H9 (cell line): ENCODE data around the gene GYG2. TPM values are rescaled to one million over a fixed set of nuclear protein-coding genes. Genes with fewer than 3 reads are reported as not detected.

ENCODE experiments used
- DNase-seq: peaks from one replicate; pipeline ENCODE4 v3.0.0-alpha.2; 2017
- H2AFZ ChIP-seq: one replicate; pipeline ENCODE4 v1.6.1; 2013; ENCODE audit warnings: mild to moderate bottlenecking, low read length, control low read depth, moderate library complexity
- H2AK5ac ChIP-seq: 2 replicates; pipeline ENCODE4 v1.6.1; 2013; ENCODE audit warnings: low read length, control low read depth, mixed read lengths; ENCODE audit not compliant: insufficient read length
- H2BK120ac ChIP-seq: one replicate; pipeline ENCODE4 v1.6.1; 2013; ENCODE audit warnings: low read depth, mild to moderate bottlenecking, low read length, control low read depth, inconsistent platforms; ENCODE audit not compliant: poor library complexity, severe bottlenecking
- H2BK12ac ChIP-seq: 2 replicates; pipeline ENCODE4 v1.6.1; 2013; ENCODE audit warnings: low read length, control low read depth, mixed read lengths, low read depth; ENCODE audit not compliant: insufficient read length
- H2BK15ac ChIP-seq: 2 replicates; pipeline ENCODE4 v1.6.1; 2013; ENCODE audit warnings: low read depth, low read length, control low read depth
- H2BK20ac ChIP-seq: one replicate; pipeline ENCODE4 v1.6.1; 2013; ENCODE audit warnings: low read depth, mild to moderate bottlenecking, low read length, control low read depth, inconsistent platforms; ENCODE audit not compliant: poor library complexity, severe bottlenecking
- H2BK5ac ChIP-seq: 2 replicates; pipeline ENCODE4 v1.6.1; 2013; ENCODE audit warnings: low read length, control low read depth, mixed read lengths; ENCODE audit not compliant: insufficient read length
- H3K14ac ChIP-seq: 2 replicates; pipeline ENCODE4 v1.6.1; 2013; ENCODE audit warnings: low read length, control low read depth; ENCODE audit not compliant: insufficient read depth
- H3K18ac ChIP-seq: 2 replicates; pipeline ENCODE4 v1.6.1; 2013; ENCODE audit warnings: low read depth, mild to moderate bottlenecking, mixed read lengths, low read length, control low read depth; ENCODE audit not compliant: insufficient read length
- H3K23ac ChIP-seq: 2 replicates; pipeline ENCODE4 v1.6.1; 2013; ENCODE audit warnings: low read length, control low read depth, mixed read lengths, low read depth; ENCODE audit not compliant: insufficient read length
- H3K23me2 ChIP-seq: 2 replicates; pipeline ENCODE4 v1.6.1; 2013; ENCODE audit warnings: low read depth, mild to moderate bottlenecking, mixed read lengths, low read length, control low read depth; ENCODE audit not compliant: insufficient read length, poor library complexity, severe bottlenecking
- H3K27ac ChIP-seq: 2 replicates; pipeline ENCODE4 v1.5.1; 2013; ENCODE audit warnings: low read length, control low read depth, mixed read lengths, low read depth; ENCODE audit not compliant: insufficient read length
- H3K27me3 ChIP-seq: 2 replicates; pipeline ENCODE4 v1.6.1; 2013; ENCODE audit warnings: low read length, control low read depth, inconsistent platforms; ENCODE audit not compliant: insufficient read depth
- H3K4ac ChIP-seq: 2 replicates; pipeline ENCODE4 v1.6.1; 2013; ENCODE audit warnings: low read depth, mild to moderate bottlenecking, control low read depth, inconsistent platforms, low read length, moderate library complexity
- H3K4me1 ChIP-seq: 2 replicates; pipeline ENCODE4 v1.6.1; 2013; ENCODE audit warnings: low read length, control low read depth, inconsistent platforms; ENCODE audit not compliant: insufficient read depth
- H3K4me2 ChIP-seq: 2 replicates; pipeline ENCODE4 v1.6.1; 2013; ENCODE audit warnings: low read length, control low read depth, mixed read lengths; ENCODE audit not compliant: insufficient read length, insufficient read depth
- H3K56ac ChIP-seq: 2 replicates; pipeline ENCODE4 v1.6.1; 2013; ENCODE audit warnings: low read depth, mild to moderate bottlenecking, mixed read lengths, low read length, control low read depth; ENCODE audit not compliant: insufficient read length
- H3K79me1 ChIP-seq: 2 replicates; pipeline ENCODE4 v1.6.1; 2013; ENCODE audit warnings: low read depth, mild to moderate bottlenecking, moderate library complexity, low read length, control low read depth, inconsistent platforms; ENCODE audit not compliant: insufficient read depth, poor library complexity, severe bottlenecking
- H3K79me2 ChIP-seq: 2 replicates; pipeline ENCODE4 v1.6.1; 2013; ENCODE audit warnings: low read length, control low read depth, inconsistent platforms; ENCODE audit not compliant: insufficient read depth
- H3K9ac ChIP-seq: 2 replicates; pipeline ENCODE4 v1.6.1; 2013; ENCODE audit warnings: low read length, control low read depth, mixed read lengths; ENCODE audit not compliant: insufficient read length; ENCODE audit errors: extremely low read depth
- H3K9me3 ChIP-seq: one replicate; pipeline ENCODE4 v1.6.1; 2013; ENCODE audit warnings: low read depth, low read length, inconsistent platforms; ENCODE audit not compliant: control insufficient read depth
- H3T11ph ChIP-seq: one replicate; pipeline ENCODE4 v1.6.1; 2013; ENCODE audit warnings: mild to moderate bottlenecking, low read length, control low read depth, inconsistent platforms
- H4K20me1 ChIP-seq: one replicate; pipeline ENCODE4 v1.6.1; 2013; ENCODE audit not compliant: control insufficient read depth, insufficient read length, insufficient read depth
- H4K5ac ChIP-seq: 2 replicates; pipeline ENCODE4 v1.6.1; 2013; ENCODE audit warnings: low read depth, mild to moderate bottlenecking, mixed read lengths, low read length, control low read depth; ENCODE audit not compliant: insufficient read length
- H4K8ac ChIP-seq: replicated peaks from 2 replicates; pipeline ENCODE4 v1.6.1; 2013; ENCODE audit warnings: low read length, control low read depth, mixed read lengths, low read depth; ENCODE audit not compliant: insufficient read length
- H4K91ac ChIP-seq: 2 replicates; pipeline ENCODE4 v1.6.1; 2013; ENCODE audit warnings: low read depth, mild to moderate bottlenecking, moderate library complexity, mixed read lengths, low read length, control low read depth; ENCODE audit not compliant: insufficient read length
- H3K27ac Mint-ChIP-seq, 3 experiments: 2 replicates in 2 of 3; 3 replicates in 1 of 3; pipeline ENCODE4 v1.8.0; 2020 to 2021; ENCODE audit warnings: mixed read lengths in 3 of 3, mild to moderate bottlenecking in 1 of 3, moderate library complexity in 1 of 3
- H3K27me3 Mint-ChIP-seq: 2 replicates; pipeline ENCODE4 v1.8.0; 2021; ENCODE audit warnings: low read depth, mild to moderate bottlenecking, moderate library complexity, mixed read lengths
- H3K36me3 Mint-ChIP-seq, 3 experiments: 2 replicates in 2 of 3; 3 replicates in 1 of 3; pipeline ENCODE4 v1.8.0; 2020 to 2021; ENCODE audit warnings: low read depth in 3 of 3, mixed read lengths in 3 of 3; ENCODE audit not compliant: insufficient read depth in 1 of 3
- H3K4me1 Mint-ChIP-seq, 2 experiments: 2 replicates each; pipeline ENCODE4 v1.8.0; 2020; ENCODE audit warnings: mixed read lengths in 2 of 2
- H3K4me3 Mint-ChIP-seq, 2 experiments: 2 replicates in 1 of 2; 3 replicates in 1 of 2; pipeline ENCODE4 v1.8.0; 2020 to 2021; ENCODE audit warnings: mild to moderate bottlenecking in 2 of 2, mixed read lengths in 2 of 2, moderate library complexity in 1 of 2
- H3K9me3 Mint-ChIP-seq, 2 experiments: 2 replicates in 1 of 2; 3 replicates in 1 of 2; pipeline ENCODE4 v1.8.0; 2020; ENCODE audit warnings: mild to moderate bottlenecking in 2 of 2, mixed read lengths in 2 of 2, moderate library complexity in 1 of 2
- CTCF ChIP-seq: fragments of 200-600 bp; sonication (generic); conservative IDR thresholded peaks from 3 replicates; pipeline ENCODE4 v1.8.0; 2021; ENCODE audit warnings: antibody characterized with exemption, mild to moderate bottlenecking
- WGBS: extraction: QIAGEN DNeasy Blood & Tissue Kit; methylation state at CpG from one replicate; pipeline ENCODE4 v1.1.7; 2013; ENCODE audit warnings: missing lambda C conversion rate, low lambda C conversion rate, mixed read lengths; ENCODE audit not compliant: insufficient read length; ENCODE audit errors: extremely low coverage; 5-methylcytosine and 5-hydroxymethylcytosine counted together
- total RNA-seq: library from RNA; stranded (reverse); gene quantifications from 2 replicates; pipeline ENCODE4 v1.2.1, GENCODE V29; 2021

The GYG2 gene
- total RNA-seq, 1 experiment from 2014 or later = 95.9 TPM

GRCh38 chrX:2793752-2794151, 35.0 kb upstream of the GYG2 start:
- H3K79me2 ChIP-seq = no peaks in the 10 kb centered on the region
- no peak overlapping the region for H3K4ac ChIP-seq
- Mint-ChIP-seq H3K4me3 (no peak overlapping the region), H3K9me3 (no peaks in the 10 kb centered on the region; a peak in 1 of 5 replicates), H3K27me3 (no peaks in the 10 kb centered on the region; the same call in 1 of the 2 replicates), H3K36me3 (no peaks in the 10 kb centered on the region), H3K27ac (peak overlapping the region; percentile 77 to 85 (median 82); a peak in 6 of 7 replicates), H3K4me1 (peaks cover 47 to 51% of the 10 kb centered on the region in 2 experiments)
- no peak overlapping the region for H4K5ac ChIP-seq
- no peak overlapping the region for H2AFZ ChIP-seq
- no peak overlapping the region for H3K9ac ChIP-seq
- H3K4me2 ChIP-seq = no peak overlapping the region
- H3K23ac ChIP-seq = no peak overlapping the region
- no peaks in the 10 kb centered on the region for H3K23me2 ChIP-seq
- H3T11ph ChIP-seq = no peak overlapping the region
- no peaks in the 10 kb centered on the region for H4K20me1 ChIP-seq
- peak overlapping the region; percentile 14; the same call in 1 of the 2 replicates for H3K14ac ChIP-seq
- H2BK15ac ChIP-seq = no peak overlapping the region
- no CpG with 5 or more reads among the region's 7 CpGs for WGBS
- H3K18ac ChIP-seq = no peak overlapping the region
- H3K4me1 ChIP-seq = peaks cover 8% of the 10 kb centered on the region
- H3K9me3 ChIP-seq = no peaks in the 10 kb centered on the region
- H2BK120ac ChIP-seq = no peak overlapping the region
- H2BK5ac ChIP-seq = no peak overlapping the region
- H2AK5ac ChIP-seq = no peak overlapping the region
- no peak for TF ChIP-seq CTCF
- no peak overlapping the region for H3K27ac ChIP-seq
- H2BK12ac ChIP-seq = no peak overlapping the region
- no peaks in the 10 kb centered on the region for H3K79me1 ChIP-seq
- H4K91ac ChIP-seq = no peak overlapping the region
- peak; percentile 51 for DNase-seq
- H3K27me3 ChIP-seq = no peaks in the 10 kb centered on the region
- H2BK20ac ChIP-seq = no peak overlapping the region
- no peak overlapping the region for H4K8ac ChIP-seq
- H3K56ac ChIP-seq = no peak overlapping the region
